Adrenal gland (tissue), 12 donors: ENCODE data around the gene ARMC9. TPM values are rescaled to one million over a fixed set of nuclear protein-coding genes. Genes with fewer than 3 reads are reported as not detected.

Experiments used
- DNase-seq, 7 donors: peaks; one replicate each; pipeline ENCODE4 v3.0.0-alpha.2; 2019 to 2020
- H3K27ac ChIP-seq, 5 donors: fragments of 200-600 bp; sonication (generic) in 4 of 5; 1 replicate in 3 of 5; 2 replicates in 2 of 5; pipeline versions ENCODE4 v1.5.1 to v1.8.0; 2016 to 2020; ENCODE audit warnings: mild to moderate bottlenecking in 1 of 5
- H3K27me3 ChIP-seq: fragments of 200-600 bp; 2 replicates; pipeline ENCODE4 v1.8.0; 2021
- H3K36me3 ChIP-seq, 2 donors: fragments of 200-600 bp; replicated peaks in 1 of 2; 1 replicate in 1 of 2; 2 replicates in 1 of 2; pipeline versions ENCODE4 v1.5.1 to v1.8.0; 2018 to 2022
- H3K4me1 ChIP-seq, 2 donors: fragments of 200-600 bp; replicated peaks in 1 of 2; 1 replicate in 1 of 2; 2 replicates in 1 of 2; pipeline versions ENCODE4 v1.5.1 to v1.8.0; 2018 to 2021
- H3K4me3 ChIP-seq, 4 donors: fragments of 200-600 bp; sonication (generic) in 3 of 4; one replicate each; pipeline ENCODE4 v1.5.1; 2016 to 2018
- H3K9me3 ChIP-seq, 3 donors: fragments of 200-600 bp; sonication (generic) in 1 of 3; replicated peaks in 1 of 3; 1 replicate in 2 of 3; 2 replicates in 1 of 3; pipeline versions ENCODE4 v1.5.1 to v1.8.0; 2016 to 2021
- POLR2A ChIP-seq, 2 donors: fragments of 450-650 bp; IDR thresholded peaks; one replicate each; pipeline ENCODE4 v1.6.1; 2017; ENCODE audit warnings: antibody characterized with exemption in 2 of 2, mild to moderate bottlenecking in 2 of 2, moderate library complexity in 1 of 2
- WGBS, 4 donors: extraction: QIAGEN DNeasy Blood & Tissue Kit in 2 of 4; methylation state at CpG; one replicate each; pipeline versions ENCODE4 v1.1.5 to v1.1.7; 2013 to 2017; 5-methylcytosine and 5-hydroxymethylcytosine counted together
- intact Hi-C, 2 donors: fragments of 100-400 bp; cut with DNase I; formaldehyde crosslinking; loops; one replicate each; pipeline versions ENCODE4 v1.14.1 to v1.15.0; 2022 to 2023
- polyA plus RNA-seq, 3 donors: library from polyadenylated mRNA; stranded (reverse); fragments of 200-250 nt in 2 of 3; fragments of 350-450 nt in 1 of 3; fragmentation: Illumina TruSeq in 1 of 3; extraction: RNeasy Lipid Tissue Mini Kit (QIAGEN cat#74804) in 1 of 3; gene quantifications; one replicate each; pipeline ENCODE4 v1.2.3, GENCODE V29; 2013 to 2014
- total RNA-seq, 9 donors: library from RNA; depleted of rRNA in 4 of 9; stranded (reverse); fragments of >200 nt in 4 of 9; fragments of 120-200 nt in 1 of 9; fragmentation: NEBNext Ultra II Directional in 1 of 9; extraction: Animal tissue kit (Norgen Biotek cat#: 25700) in 1 of 9; gene quantifications; one replicate each; pipeline versions ENCODE4 v1.1.0 to v1.2.4, GENCODE V29; 2013 to 2023
- TF ChIP-seq, protein P1 (sequence below), 6 experiments: fragments of 450-650 bp in 4 of 6; fragments of 200-600 bp in 2 of 6; sonication (generic) in 1 of 6; IDR thresholded peaks; 1 replicate in 5 of 6; 2 replicates in 1 of 6; pipeline versions ENCODE4 v1.5.1 to v1.8.0; 2016 to 2021; ENCODE audit warnings: antibody characterized with exemption in 6 of 6, mild to moderate bottlenecking in 2 of 6, moderate library complexity in 1 of 6
- donor health status: healthy with polysubstance abuse.
- donor health status: Bipolar disorder and iron deficiency.
- donor health status: DM: yes; HTN: yes; CAD: no.
- donor health status: DM: no; HTN: no; CAD: no.
- donor health status: DM: no; HTN: no; CAD: no.
- donor health status: DM: yes; HTN: yes; CAD: no.

The ARMC9 gene
- total and polyA plus RNA-seq, 12 donors = 22.0 to 109 (median 54.2) TPM

DNA sequence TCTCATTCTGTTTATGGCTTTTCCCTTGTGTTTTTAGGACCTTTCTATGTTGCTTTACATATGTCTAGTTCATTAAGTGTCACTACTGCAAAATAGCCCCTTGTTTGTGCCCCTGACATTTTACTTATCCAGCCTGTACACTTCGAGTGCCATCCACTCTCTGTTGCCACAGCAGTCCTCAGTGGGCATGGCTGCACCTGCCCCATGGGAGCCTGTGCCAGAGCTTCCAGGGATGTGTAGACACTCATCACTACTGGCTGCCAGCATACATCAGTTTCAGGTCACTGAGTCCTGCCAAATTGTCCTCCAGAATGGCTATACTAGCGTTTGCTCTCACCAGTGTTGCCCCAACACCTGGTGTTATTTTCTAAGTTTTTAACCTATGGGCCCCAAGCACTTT is 80.4 kb downstream of the ARMC9 start:
- Histone ChIP-seq H3K4me3 (no peak overlapping the region), H3K4me1 (peaks cover 0 to 4% of the 10 kb centered on the region in 2 donors), H3K27me3 (no peaks in the 10 kb centered on the region), H3K27ac (no peak overlapping the region), H3K36me3 (peaks cover 0 to 66% of the 10 kb centered on the region in 2 donors), H3K9me3 (no peaks in the 10 kb centered on the region)
- TF ChIP-seq, protein P1, sequence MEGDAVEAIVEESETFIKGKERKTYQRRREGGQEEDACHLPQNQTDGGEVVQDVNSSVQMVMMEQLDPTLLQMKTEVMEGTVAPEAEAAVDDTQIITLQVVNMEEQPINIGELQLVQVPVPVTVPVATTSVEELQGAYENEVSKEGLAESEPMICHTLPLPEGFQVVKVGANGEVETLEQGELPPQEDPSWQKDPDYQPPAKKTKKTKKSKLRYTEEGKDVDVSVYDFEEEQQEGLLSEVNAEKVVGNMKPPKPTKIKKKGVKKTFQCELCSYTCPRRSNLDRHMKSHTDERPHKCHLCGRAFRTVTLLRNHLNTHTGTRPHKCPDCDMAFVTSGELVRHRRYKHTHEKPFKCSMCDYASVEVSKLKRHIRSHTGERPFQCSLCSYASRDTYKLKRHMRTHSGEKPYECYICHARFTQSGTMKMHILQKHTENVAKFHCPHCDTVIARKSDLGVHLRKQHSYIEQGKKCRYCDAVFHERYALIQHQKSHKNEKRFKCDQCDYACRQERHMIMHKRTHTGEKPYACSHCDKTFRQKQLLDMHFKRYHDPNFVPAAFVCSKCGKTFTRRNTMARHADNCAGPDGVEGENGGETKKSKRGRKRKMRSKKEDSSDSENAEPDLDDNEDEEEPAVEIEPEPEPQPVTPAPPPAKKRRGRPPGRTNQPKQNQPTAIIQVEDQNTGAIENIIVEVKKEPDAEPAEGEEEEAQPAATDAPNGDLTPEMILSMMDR (IDR thresholded peaks at IDR 0.05) = no peak
- TF ChIP-seq POLR2A (IDR thresholded peaks at IDR 0.05) = no peak
- DNase-seq = no peak
- WGBS, 4 donors = 82 to 93% (median 91%) methylated on average over 2 of the region's 2 CpGs
- intact Hi-C loops = no loop called here

DNA sequence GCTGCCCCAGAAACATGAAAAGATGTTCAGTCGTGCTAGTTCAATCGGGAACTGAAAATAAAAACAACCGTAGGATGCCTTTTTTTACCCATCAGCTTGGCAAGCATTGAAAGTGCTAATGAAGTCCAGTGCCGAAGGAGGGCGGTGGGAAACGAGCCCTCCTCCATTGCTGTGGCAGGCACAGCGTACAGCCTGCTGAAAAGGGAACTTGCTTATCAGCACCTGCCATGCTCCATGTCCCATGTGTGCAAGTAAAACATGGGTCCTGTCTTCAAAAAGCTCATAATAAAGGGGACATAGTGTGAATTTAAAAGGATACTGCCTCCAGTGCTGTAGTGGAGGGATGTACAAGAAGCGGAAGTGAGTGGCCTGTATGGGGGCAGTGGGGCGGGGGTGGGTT is 82.4 kb downstream of the ARMC9 start:
- 79 to 84% (median 83%) methylated on average over 9 of the region's 9 CpGs for WGBS, 4 donors
- TF ChIP-seq POLR2A (IDR thresholded peaks at IDR 0.05) = no peak
- TF ChIP-seq, protein P1 (IDR thresholded peaks at IDR 0.05) = no peak
- intact Hi-C loops = no loop called here
- Histone ChIP-seq H3K9me3 (no peaks in the 10 kb centered on the region), H3K4me3 (no peak overlapping the region), H3K27ac (no peak overlapping the region), H3K27me3 (no peaks in the 10 kb centered on the region), H3K4me1 (peaks cover 0 to 4% of the 10 kb centered on the region in 2 donors), H3K36me3 (peaks cover 0 to 56% of the 10 kb centered on the region in 2 donors)
- no peak for DNase-seq

DNA sequence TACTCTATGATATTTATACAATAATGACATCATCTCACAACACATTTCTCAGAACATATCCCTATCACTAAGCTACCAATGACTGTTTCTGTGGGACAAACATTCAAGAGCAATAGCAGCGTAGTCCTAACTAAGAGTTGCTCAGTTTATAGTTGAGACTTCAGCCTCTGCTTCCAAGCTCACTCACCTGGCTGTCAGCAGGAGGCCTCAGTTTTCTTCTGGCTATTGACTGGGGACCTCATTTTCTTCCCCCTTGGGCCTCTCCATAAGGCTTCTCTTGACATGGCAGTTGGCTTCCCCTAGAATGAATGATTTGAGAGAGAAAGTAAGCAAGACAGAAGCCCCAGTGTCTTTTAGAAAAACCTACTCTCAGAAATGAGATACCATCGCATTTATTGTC is 85.9 kb downstream of the ARMC9 start:
- no peak for DNase-seq
- Histone ChIP-seq H3K4me3 (no peak overlapping the region), H3K4me1 (no peaks in the 10 kb centered on the region), H3K27ac (no peak overlapping the region), H3K27me3 (no peaks in the 10 kb centered on the region), H3K36me3 (peaks cover 0 to 37% of the 10 kb centered on the region in 2 donors), H3K9me3 (no peaks in the 10 kb centered on the region)
- 88 to 95% (median 95%) methylated on average over 2 of the region's 2 CpGs for WGBS, 4 donors
- TF ChIP-seq, protein P1 (IDR thresholded peaks at IDR 0.05) = no peak
- TF ChIP-seq POLR2A (IDR thresholded peaks at IDR 0.05) = no peak
- intact Hi-C loops = no loop called here

DNA sequence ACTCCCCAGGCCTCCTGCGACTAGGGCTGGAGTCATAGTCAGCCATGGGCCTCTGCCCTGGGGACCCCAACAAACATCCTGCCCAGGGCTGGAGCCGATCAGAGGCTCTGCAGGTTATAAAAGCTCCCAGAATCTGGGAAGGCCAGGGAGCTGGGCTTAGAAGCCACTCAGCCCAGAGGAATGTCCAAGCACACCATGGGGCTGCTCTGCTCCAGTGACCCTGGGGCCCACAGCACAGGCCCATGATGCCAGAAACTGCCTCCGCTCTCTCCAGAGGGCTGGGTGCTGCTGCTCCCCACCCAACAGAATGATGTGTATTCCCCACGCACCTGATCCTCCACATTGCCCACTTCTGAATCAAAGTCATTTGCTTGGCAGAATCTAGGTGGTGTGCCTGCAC is 88.5 kb downstream of the ARMC9 start:
- no peak for DNase-seq
- WGBS, 4 donors = 69 to 94% (median 91%) methylated on average over 2 to 4 of the region's 4 CpGs
- no peaks in the 10 kb centered on the region for H3K9me3 ChIP-seq
- no peaks in the 10 kb centered on the region for H3K27me3 ChIP-seq
- no peak overlapping the region for H3K27ac ChIP-seq
- intact Hi-C loops = no loop called here
- H3K4me3 ChIP-seq = no peak overlapping the region
- H3K4me1 ChIP-seq = no peaks in the 10 kb centered on the region
- H3K36me3 ChIP-seq = peaks cover 0 to 25% of the 10 kb centered on the region in 2 donors
- no peak for TF ChIP-seq POLR2A (IDR thresholded peaks at IDR 0.05)

DNA sequence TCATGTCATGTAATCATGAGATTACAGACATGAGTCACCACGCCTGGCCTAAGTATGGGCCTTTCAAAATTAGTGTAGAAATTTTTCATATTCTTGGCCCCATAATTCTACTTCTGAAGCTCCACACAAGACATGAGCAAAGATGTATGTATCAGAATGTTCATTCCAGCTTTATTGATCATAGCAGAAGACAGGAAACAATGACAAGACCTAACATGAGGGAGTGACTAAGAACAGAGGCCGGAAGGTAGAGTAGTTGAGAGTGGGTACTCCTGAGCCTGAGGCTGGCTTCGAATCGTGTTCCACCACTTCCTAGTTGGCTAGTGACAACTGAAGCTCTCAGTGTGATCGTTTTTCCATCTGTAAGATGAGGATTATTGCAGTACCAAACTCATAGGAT is 89.3 kb downstream of the ARMC9 start:
- WGBS, 4 donors = 91 to 95% (median 94%) methylated on average over 5 of the region's 5 CpGs
- intact Hi-C loops = no loop called here
- Histone ChIP-seq H3K4me1 (no peaks in the 10 kb centered on the region), H3K27ac (no peak overlapping the region), H3K36me3 (peaks cover 0 to 25% of the 10 kb centered on the region in 2 donors), H3K27me3 (no peaks in the 10 kb centered on the region), H3K9me3 (no peaks in the 10 kb centered on the region), H3K4me3 (no peak overlapping the region)
- TF ChIP-seq, protein P1 (IDR thresholded peaks at IDR 0.05) = no peak
- no peak for TF ChIP-seq POLR2A (IDR thresholded peaks at IDR 0.05)
- DNase-seq = no peak
